Astrocyte (in vitro differentiated cells and primary cell): ENCODE results near the gene HOXA10. TPM values are rescaled to one million over a fixed set of nuclear protein-coding genes. Genes with fewer than 3 reads are reported as not detected.
A peak's percentile ranks its signal among the peaks of the same experiment; 100 is the strongest.

Experiments used
- DNase-seq: peaks from one replicate; pipeline ENCODE4 v3.0.0-alpha.2; 2010; ENCODE audit warnings: low read depth
- FAIRE-seq: peaks from 2 replicates; lab custom pipeline; 2011; peaks lifted over from hg19 to GRCh38; lab: Jason Lieb, UNC
- H2AFZ ChIP-seq: 2 replicates; pipeline ENCODE4 v1.6.0; 2012; ENCODE audit warnings: low read depth, low read length, inconsistent platforms
- H3K27ac ChIP-seq: 2 replicates; pipeline ENCODE4 v1.5.1; 2011; ENCODE audit warnings: low read depth, low read length, inconsistent platforms
- H3K27me3 ChIP-seq: 2 replicates; pipeline ENCODE4 v1.6.0; 2011; ENCODE audit warnings: low read length, inconsistent platforms; ENCODE audit not compliant: insufficient read depth
- H3K36me3 ChIP-seq: 2 replicates; pipeline ENCODE4 v1.5.1; 2011; ENCODE audit warnings: low read length, inconsistent platforms; ENCODE audit not compliant: insufficient read depth
- H3K4me1 ChIP-seq: 2 replicates; pipeline ENCODE4 v1.5.1; 2011; ENCODE audit warnings: low read length, inconsistent platforms; ENCODE audit not compliant: insufficient read depth
- H3K4me2 ChIP-seq: 2 replicates; pipeline ENCODE4 v1.6.0; 2012; ENCODE audit warnings: low read length, inconsistent platforms
- H3K4me3 ChIP-seq: 2 replicates; pipeline ENCODE4 v1.5.1; 2011; ENCODE audit warnings: low read depth, mild to moderate bottlenecking, low read length, inconsistent platforms; ENCODE audit not compliant: insufficient read depth
- H3K79me2 ChIP-seq: 2 replicates; pipeline ENCODE4 v1.6.0; 2012; ENCODE audit warnings: mild to moderate bottlenecking, low read length, inconsistent platforms; ENCODE audit not compliant: insufficient read depth
- H3K9ac ChIP-seq: 2 replicates; pipeline ENCODE4 v1.6.0; 2012; ENCODE audit warnings: mild to moderate bottlenecking, low read length, inconsistent platforms
- H3K9me3 ChIP-seq: 2 replicates; pipeline ENCODE4 v1.5.1; 2012; ENCODE audit warnings: low read depth, mild to moderate bottlenecking, low read length, inconsistent platforms; ENCODE audit not compliant: insufficient read depth
- H4K20me1 ChIP-seq: 2 replicates; pipeline ENCODE4 v1.6.0; 2012; ENCODE audit warnings: low read length, inconsistent platforms; ENCODE audit not compliant: insufficient read depth
- H3K27ac Mint-ChIP-seq: one replicate; pipeline ENCODE4 v1.8.0; 2021; ENCODE audit warnings: mild to moderate bottlenecking, mixed read lengths; ENCODE audit not compliant: unreplicated experiment
- H3K27me3 Mint-ChIP-seq: one replicate; pipeline ENCODE4 v1.8.0; 2021; ENCODE audit warnings: low read depth, mixed read lengths; ENCODE audit not compliant: unreplicated experiment
- H3K36me3 Mint-ChIP-seq: one replicate; pipeline ENCODE4 v1.8.0; 2021; ENCODE audit warnings: low read depth, mixed read lengths; ENCODE audit not compliant: unreplicated experiment
- H3K4me1 Mint-ChIP-seq: one replicate; pipeline ENCODE4 v1.8.0; 2021; ENCODE audit warnings: low read depth, mixed read lengths; ENCODE audit not compliant: unreplicated experiment
- H3K4me3 Mint-ChIP-seq: one replicate; pipeline ENCODE4 v1.8.0; 2021; ENCODE audit warnings: mild to moderate bottlenecking, moderate library complexity, mixed read lengths; ENCODE audit not compliant: unreplicated experiment
- H3K9me3 Mint-ChIP-seq: one replicate; pipeline ENCODE4 v1.8.0; 2021; ENCODE audit warnings: mild to moderate bottlenecking, mixed read lengths; ENCODE audit not compliant: unreplicated experiment
- EZH2 ChIP-seq: IDR thresholded peaks from 2 replicates; pipeline ENCODE4 v1.6.1; 2012; ENCODE audit warnings: mild to moderate bottlenecking, low read length, inconsistent platforms; ENCODE audit not compliant: insufficient read depth
- total RNA-seq: library from RNA; stranded (reverse); gene quantifications from 2 replicates; pipeline ENCODE4 v1.2.1, GENCODE V29; 2021
- TF ChIP-seq, protein P1 (sequence below): IDR thresholded peaks from 2 replicates; pipeline ENCODE4 v1.5.1; 2011; ENCODE audit warnings: low read depth, mild to moderate bottlenecking, inconsistent platforms, low read length, moderate library complexity; ENCODE audit not compliant: insufficient read depth

The HOXA10 gene
- total RNA-seq, 1 donor from 2014 or later, result not detected

DNA sequence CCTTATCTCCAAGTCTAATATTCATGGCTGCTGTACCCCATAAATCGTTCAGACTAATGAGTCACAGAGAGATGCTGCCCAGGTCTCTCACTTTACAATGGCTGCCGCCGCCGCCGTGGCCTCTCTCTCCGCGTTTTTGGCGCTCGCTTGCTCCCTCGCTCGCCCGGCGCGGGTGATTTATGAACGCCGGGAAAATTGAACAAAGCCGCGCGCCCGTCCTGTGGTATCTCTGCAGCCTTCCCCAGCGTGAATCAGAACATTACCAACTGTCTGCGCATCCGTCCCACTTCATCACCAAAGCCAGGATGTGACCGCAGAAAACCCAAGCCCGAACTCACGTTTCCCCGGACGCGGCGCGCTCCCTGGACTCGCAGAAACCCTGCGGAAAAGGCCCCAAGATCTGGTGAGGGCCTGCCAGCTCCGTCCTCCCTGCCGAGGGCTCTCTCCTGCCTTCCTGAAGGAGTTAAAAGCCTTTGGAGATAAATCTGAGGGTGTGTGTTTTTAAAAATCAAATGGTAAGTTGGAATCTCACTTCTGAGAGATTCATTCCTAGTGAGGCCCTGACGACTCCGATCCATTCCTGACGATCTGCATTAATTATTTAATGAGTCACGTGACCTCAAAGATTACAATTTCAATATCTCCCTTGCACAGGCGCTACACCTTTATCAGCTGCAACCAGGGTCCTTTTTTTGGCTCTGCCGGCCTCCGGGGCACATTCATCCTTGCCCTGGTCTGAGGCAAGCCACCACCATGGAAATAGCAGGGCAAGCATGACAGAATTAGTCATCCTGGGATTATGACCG, 49.8 kb downstream of the HOXA10 start:
- H3K36me3 ChIP-seq, result no peaks in the 10 kb centered on the region
- no peak for FAIRE-seq
- peaks cover 2% of the 10 kb centered on the region for H3K4me1 Mint-ChIP-seq
- peaks cover 25% of the 10 kb centered on the region for H3K79me2 ChIP-seq
- H3K9me3 Mint-ChIP-seq, result peaks cover 47% of the 10 kb centered on the region
- H3K36me3 Mint-ChIP-seq, result peaks cover 2% of the 10 kb centered on the region
- peaks cover 11% of the 10 kb centered on the region for H3K4me1 ChIP-seq
- no peak overlapping the region for H3K4me3 ChIP-seq
- H3K27ac ChIP-seq, result peak overlapping the region; percentile 84
- H3K27me3 Mint-ChIP-seq, result peaks cover 99% of the 10 kb centered on the region
- peaks cover 74% of the 10 kb centered on the region for H3K27me3 ChIP-seq
- H3K9me3 ChIP-seq, result no peaks in the 10 kb centered on the region
- H3K4me3 Mint-ChIP-seq, result peak overlapping the region; percentile 8
- H4K20me1 ChIP-seq, result no peaks in the 10 kb centered on the region
- H2AFZ ChIP-seq, result no peak overlapping the region
- TF ChIP-seq, protein P1, sequence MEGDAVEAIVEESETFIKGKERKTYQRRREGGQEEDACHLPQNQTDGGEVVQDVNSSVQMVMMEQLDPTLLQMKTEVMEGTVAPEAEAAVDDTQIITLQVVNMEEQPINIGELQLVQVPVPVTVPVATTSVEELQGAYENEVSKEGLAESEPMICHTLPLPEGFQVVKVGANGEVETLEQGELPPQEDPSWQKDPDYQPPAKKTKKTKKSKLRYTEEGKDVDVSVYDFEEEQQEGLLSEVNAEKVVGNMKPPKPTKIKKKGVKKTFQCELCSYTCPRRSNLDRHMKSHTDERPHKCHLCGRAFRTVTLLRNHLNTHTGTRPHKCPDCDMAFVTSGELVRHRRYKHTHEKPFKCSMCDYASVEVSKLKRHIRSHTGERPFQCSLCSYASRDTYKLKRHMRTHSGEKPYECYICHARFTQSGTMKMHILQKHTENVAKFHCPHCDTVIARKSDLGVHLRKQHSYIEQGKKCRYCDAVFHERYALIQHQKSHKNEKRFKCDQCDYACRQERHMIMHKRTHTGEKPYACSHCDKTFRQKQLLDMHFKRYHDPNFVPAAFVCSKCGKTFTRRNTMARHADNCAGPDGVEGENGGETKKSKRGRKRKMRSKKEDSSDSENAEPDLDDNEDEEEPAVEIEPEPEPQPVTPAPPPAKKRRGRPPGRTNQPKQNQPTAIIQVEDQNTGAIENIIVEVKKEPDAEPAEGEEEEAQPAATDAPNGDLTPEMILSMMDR, result no peak
- no peak for TF ChIP-seq EZH2
- DNase-seq, result peak; percentile 96
- no peak overlapping the region for H3K27ac Mint-ChIP-seq
- H3K4me2 ChIP-seq, result peak overlapping the region; percentile 83
- peak overlapping the region; percentile 83 for H3K9ac ChIP-seq

DNA sequence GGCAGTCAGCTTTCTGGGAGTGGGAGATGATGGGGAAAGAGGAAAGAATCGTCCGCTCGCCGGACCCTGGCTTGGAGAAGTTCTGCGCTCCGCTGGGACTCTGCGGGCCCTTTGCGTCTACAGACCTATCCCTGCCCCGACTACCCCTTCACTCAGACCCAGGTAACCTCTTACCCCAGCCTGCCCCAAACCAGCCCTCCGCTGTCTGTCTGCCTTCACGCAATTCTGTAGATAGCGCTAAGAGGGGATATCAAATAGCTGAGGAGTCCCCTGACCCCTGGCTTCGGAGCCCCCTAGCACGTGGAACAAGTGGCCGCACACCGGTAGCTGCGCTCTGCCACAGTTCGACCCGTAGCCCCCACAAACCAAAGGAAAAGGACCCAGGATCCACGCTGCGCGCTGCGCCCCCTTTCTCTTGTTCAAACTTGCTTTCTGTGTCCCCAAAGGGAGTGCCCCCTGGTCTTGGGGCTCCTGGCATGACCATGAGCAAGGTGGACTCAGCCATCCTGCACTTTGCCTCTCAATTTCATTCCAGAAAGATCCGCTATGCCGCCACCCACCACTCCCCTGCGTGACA, 50.6 kb downstream of the HOXA10 start:
- DNase-seq, result peak; percentile 8
- TF ChIP-seq, protein P1, result no peak
- no peak for TF ChIP-seq EZH2
- Histone ChIP-seq H3K9ac (peak overlapping the region; percentile 83), H3K27ac (peak overlapping the region; percentile 84), H3K36me3 (no peaks in the 10 kb centered on the region), H3K4me2 (peak overlapping the region; percentile 83), H3K9me3 (no peaks in the 10 kb centered on the region), H3K79me2 (peaks cover 28% of the 10 kb centered on the region), H4K20me1 (no peaks in the 10 kb centered on the region), H3K27me3 (peaks cover 71% of the 10 kb centered on the region), H3K4me3 (peak overlapping the region; percentile 60), H2AFZ (no peak overlapping the region), H3K4me1 (peaks cover 11% of the 10 kb centered on the region)
- no peak overlapping the region for H3K4me3 Mint-ChIP-seq
- peaks cover 2% of the 10 kb centered on the region for H3K36me3 Mint-ChIP-seq
- no peak for FAIRE-seq
- peaks cover 2% of the 10 kb centered on the region for H3K4me1 Mint-ChIP-seq
- peaks cover 99% of the 10 kb centered on the region for H3K27me3 Mint-ChIP-seq
- no peak overlapping the region for H3K27ac Mint-ChIP-seq
- peaks cover 46% of the 10 kb centered on the region for H3K9me3 Mint-ChIP-seq
